Ovary (tissue), 9 donors: ENCODE data around the gene ASXL3. TPM values are rescaled to one million over a fixed set of nuclear protein-coding genes. Genes with fewer than 3 reads are reported as not detected.

Source experiments
- DNase-seq, 5 donors: peaks; one replicate each; pipeline ENCODE4 v3.0.0-alpha.2; 2019 to 2020
- H3K27ac ChIP-seq, 2 donors: fragments of 200-600 bp; one replicate each; pipeline versions ENCODE4 v1.5.1 to v1.8.0; 2019 to 2022
- H3K27me3 ChIP-seq: fragments of 200-600 bp; one replicate; pipeline ENCODE4 v1.8.0; 2022
- H3K36me3 ChIP-seq: fragments of 200-600 bp; sonication (generic); one replicate; pipeline ENCODE4 v1.5.1; 2019
- H3K4me1 ChIP-seq: one replicate; pipeline ENCODE4 v1.8.1; 2013; ENCODE audit warnings: mild to moderate bottlenecking, moderate library complexity; ENCODE audit not compliant: insufficient read depth
- H3K4me3 ChIP-seq: fragments of 200-600 bp; sonication (generic); one replicate; pipeline ENCODE4 v1.5.1; 2017
- H3K9me3 ChIP-seq, 2 donors: fragments of 200-600 bp in 1 of 2; sonication (generic) in 1 of 2; one replicate each; pipeline versions ENCODE4 v1.5.1 to v1.8.1; 2013 to 2019; ENCODE audit warnings: mild to moderate bottlenecking in 1 of 2, moderate library complexity in 1 of 2
- EP300 ChIP-seq: sonication (generic); formaldehyde crosslinking; IDR thresholded peaks from one replicate; pipeline ENCODE4 v1.6.1; 2017; ENCODE audit warnings: antibody characterized with exemption
- POLR2A ChIP-seq: fragments of 450-650 bp; IDR thresholded peaks from one replicate; pipeline ENCODE4 v1.6.1; 2017; ENCODE audit warnings: antibody characterized with exemption, mild to moderate bottlenecking, moderate library complexity
- whole genome bisulfite sequencing, 3 donors: extraction: QIAGEN DNeasy Blood & Tissue Kit in 1 of 3; methylation state at CpG; one replicate each; pipeline versions ENCODE4 v1.1.5 to v1.1.7; 2013 to 2017; 5-methylcytosine and 5-hydroxymethylcytosine counted together
- intact Hi-C, 4 donors: fragments of 100-400 bp; cut with DNase I; formaldehyde crosslinking; loops; one replicate each; pipeline versions ENCODE4 v1.11.0 to v1.15.1; 2022 to 2023
- polyA plus RNA-seq, 2 donors: library from polyadenylated mRNA; stranded (reverse); fragments of 200-250 nt in 1 of 2; fragments of 350-450 nt in 1 of 2; fragmentation: Illumina TruSeq in 1 of 2; extraction: RNeasy Lipid Tissue Mini Kit (QIAGEN cat#74804) in 1 of 2; gene quantifications; one replicate each; pipeline ENCODE4 v1.2.3, GENCODE V29; 2013 to 2014
- total RNA-seq, 7 donors: library from RNA; depleted of rRNA in 2 of 7; stranded (reverse); fragments of >200 nt in 2 of 7; fragmentation: NEBNext Ultra II Directional in 3 of 7; extraction: Animal tissue kit (Norgen Biotek cat#: 25700) in 3 of 7; gene quantifications; one replicate each; pipeline versions ENCODE4 v1.1.0 to v1.2.4, GENCODE V29; 2016 to 2023
- TF ChIP-seq, protein P1 (sequence below), 3 donors: fragments of 450-650 bp in 2 of 3; fragments of 200-600 bp in 1 of 3; IDR thresholded peaks; one replicate each; pipeline versions ENCODE4 v1.5.1 to v1.8.0; 2016 to 2022; ENCODE audit warnings: antibody characterized with exemption in 3 of 3, mild to moderate bottlenecking in 1 of 3
- donor health status: DM: no; HTN: no; CAD: no; lungs with moderate emphysema.
- donor health status: DM: no; HTN: no; CAD: no.
- donor health status: Bipolar disorder and iron deficiency.
- donor health status: DM: yes; HTN: yes; CAD: no.
- donor health status: DM: no; HTN: no; CAD: no.
- donor health status: DM: yes; HTN: yes; CAD: no.

ASXL3 gene
- total and polyA plus RNA-seq, 9 donors, result 1.8 to 23.2 (median 18.4) TPM

DNA sequence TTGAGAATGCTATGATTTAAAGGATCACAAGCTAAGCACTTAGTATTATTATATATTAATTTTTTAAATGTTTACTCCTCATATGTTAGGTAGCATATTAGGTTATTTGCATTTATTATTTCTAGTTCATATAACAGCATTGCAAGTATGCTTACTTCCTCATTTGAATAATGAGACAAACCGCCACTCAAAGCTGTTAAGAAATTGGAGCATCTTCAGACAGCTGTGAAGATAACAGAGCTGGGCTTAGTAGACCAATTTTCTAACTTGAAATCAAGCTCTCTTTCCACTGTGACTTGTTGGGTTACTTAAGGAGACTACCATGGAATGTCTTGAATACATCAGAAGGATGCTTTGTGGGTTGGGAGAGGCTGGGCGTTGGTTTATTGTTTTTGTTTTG lies 139.3 kb downstream of the ASXL3 start:
- no peak for DNase-seq
- TF ChIP-seq, protein P1, sequence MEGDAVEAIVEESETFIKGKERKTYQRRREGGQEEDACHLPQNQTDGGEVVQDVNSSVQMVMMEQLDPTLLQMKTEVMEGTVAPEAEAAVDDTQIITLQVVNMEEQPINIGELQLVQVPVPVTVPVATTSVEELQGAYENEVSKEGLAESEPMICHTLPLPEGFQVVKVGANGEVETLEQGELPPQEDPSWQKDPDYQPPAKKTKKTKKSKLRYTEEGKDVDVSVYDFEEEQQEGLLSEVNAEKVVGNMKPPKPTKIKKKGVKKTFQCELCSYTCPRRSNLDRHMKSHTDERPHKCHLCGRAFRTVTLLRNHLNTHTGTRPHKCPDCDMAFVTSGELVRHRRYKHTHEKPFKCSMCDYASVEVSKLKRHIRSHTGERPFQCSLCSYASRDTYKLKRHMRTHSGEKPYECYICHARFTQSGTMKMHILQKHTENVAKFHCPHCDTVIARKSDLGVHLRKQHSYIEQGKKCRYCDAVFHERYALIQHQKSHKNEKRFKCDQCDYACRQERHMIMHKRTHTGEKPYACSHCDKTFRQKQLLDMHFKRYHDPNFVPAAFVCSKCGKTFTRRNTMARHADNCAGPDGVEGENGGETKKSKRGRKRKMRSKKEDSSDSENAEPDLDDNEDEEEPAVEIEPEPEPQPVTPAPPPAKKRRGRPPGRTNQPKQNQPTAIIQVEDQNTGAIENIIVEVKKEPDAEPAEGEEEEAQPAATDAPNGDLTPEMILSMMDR (IDR thresholded peaks at IDR 0.05), result no peak
- TF ChIP-seq EP300 (no peak), POLR2A (no peak)
- no peaks in the 10 kb centered on the region for H3K4me1 ChIP-seq
- 88 to 95% (median 90%) methylated on average over 2 of the region's 2 CpGs for WGBS, 3 donors
- H3K4me3 ChIP-seq, result no peak overlapping the region
- H3K36me3 ChIP-seq, result no peaks in the 10 kb centered on the region
- intact Hi-C loops, result no loop called here
- H3K27ac ChIP-seq, result no peak overlapping the region
- no peaks in the 10 kb centered on the region for H3K9me3 ChIP-seq
- H3K27me3 ChIP-seq, result no peaks in the 10 kb centered on the region

DNA sequence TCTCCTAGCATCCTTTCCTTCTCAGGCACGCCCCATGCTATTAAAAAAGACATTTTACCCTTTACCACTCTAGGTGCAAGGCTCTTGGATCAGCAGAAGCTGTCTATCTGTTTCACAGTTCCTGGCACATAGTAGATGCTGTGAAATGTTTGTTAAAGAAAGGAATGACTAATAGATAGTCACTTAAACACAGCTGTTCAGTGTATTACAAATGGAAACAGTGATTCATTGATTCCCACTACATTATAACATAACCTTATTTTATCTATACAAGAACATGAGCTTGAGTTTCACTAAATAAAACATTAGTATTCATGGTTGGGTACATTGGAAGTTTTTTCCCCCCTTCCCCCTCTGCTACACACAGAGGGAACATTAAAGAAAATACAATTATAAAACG lies 142.1 kb downstream of the ASXL3 start:
- Histone ChIP-seq H3K9me3 (no peaks in the 10 kb centered on the region), H3K4me3 (no peak overlapping the region), H3K36me3 (no peaks in the 10 kb centered on the region), H3K27ac (no peak overlapping the region), H3K27me3 (no peaks in the 10 kb centered on the region), H3K4me1 (no peaks in the 10 kb centered on the region)
- 52 to 74% (median 63%) methylated on average over 2 of the region's 2 CpGs for WGBS, 3 donors
- intact Hi-C loops, result no loop called here
- no peak for TF ChIP-seq EP300
- TF ChIP-seq, protein P1 (IDR thresholded peaks at IDR 0.05), result no peak
- TF ChIP-seq POLR2A, result no peak
- DNase-seq, result no peak

DNA sequence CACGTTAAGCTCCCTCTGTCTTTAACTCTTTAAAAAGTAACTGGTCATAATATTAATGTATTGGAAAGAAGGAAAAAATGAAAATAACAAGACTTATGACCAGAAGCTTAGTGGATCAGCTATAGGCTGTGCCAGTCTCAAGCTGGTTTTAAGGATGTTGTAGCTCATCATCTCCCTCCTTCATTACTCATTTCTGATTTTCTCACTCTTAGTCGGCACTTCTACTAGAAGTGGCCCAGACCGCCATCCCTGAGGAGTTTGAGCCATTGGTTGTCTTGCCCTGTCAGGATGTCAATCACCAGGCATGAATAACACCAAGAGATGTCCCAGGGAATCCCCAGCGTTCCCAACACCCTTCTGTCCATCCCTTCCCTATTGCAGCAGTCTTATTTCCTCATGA lies 151.5 kb downstream of the ASXL3 start:
- no peaks in the 10 kb centered on the region for H3K27me3 ChIP-seq
- TF ChIP-seq POLR2A (no peak), EP300 (no peak)
- TF ChIP-seq, protein P1 (IDR thresholded peaks at IDR 0.05), result no peak
- no peaks in the 10 kb centered on the region for H3K4me1 ChIP-seq
- WGBS, 3 donors, result 90 to 93% (median 91%) methylated on average over 4 of the region's 4 CpGs
- intact Hi-C loops, result no loop called here
- no peaks in the 10 kb centered on the region for H3K9me3 ChIP-seq
- no peak overlapping the region for H3K4me3 ChIP-seq
- no peak overlapping the region for H3K27ac ChIP-seq
- H3K36me3 ChIP-seq, result no peaks in the 10 kb centered on the region
- no peak for DNase-seq

DNA sequence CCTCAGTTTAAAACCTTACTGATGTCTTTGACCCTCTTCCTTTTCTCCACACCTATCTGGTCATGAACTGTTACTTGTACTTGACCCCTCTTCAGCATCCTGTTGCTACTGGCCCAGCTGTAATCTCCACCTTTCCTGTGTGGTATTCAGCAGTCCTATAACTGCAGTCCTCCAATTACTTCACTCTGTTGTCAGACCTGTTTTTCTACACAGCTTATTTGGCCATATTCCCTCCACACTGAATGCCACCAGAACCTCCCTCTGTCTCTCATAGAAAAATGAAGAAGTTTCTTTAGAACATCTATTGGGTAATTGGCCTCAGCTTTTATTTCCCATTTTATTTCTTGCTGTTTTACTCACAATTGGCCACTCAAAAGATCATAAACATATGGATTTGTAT lies 155.4 kb downstream of the ASXL3 start:
- Histone ChIP-seq H3K27me3 (no peaks in the 10 kb centered on the region), H3K4me1 (no peaks in the 10 kb centered on the region), H3K27ac (no peak overlapping the region), H3K9me3 (no peaks in the 10 kb centered on the region), H3K36me3 (no peaks in the 10 kb centered on the region), H3K4me3 (no peak overlapping the region)
- intact Hi-C loops, result no loop called here
- no peak for DNase-seq
- TF ChIP-seq POLR2A (no peak), EP300 (no peak)
- TF ChIP-seq, protein P1 (IDR thresholded peaks at IDR 0.05), result no peak

DNA sequence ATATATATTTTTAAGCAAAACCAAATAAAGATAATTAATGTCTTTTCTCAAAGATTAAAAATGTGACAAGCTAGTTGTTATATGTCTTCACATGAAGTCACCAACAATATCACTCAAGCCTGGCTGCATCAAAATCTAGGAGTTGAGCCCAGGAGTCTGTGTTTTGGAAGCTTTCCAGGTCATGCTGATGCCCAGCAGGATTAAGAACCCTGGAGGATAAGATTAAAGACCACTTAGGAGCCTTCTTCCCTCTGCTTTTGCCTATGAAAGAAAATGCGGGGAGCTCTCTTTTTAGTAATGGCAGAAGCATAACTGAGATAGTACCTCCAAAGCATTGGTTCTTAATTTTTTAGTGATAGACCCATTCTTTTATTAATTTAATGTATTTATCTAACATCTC lies 157.4 kb downstream of the ASXL3 start:
- TF ChIP-seq, protein P1 (IDR thresholded peaks at IDR 0.05), result no peak
- TF ChIP-seq EP300 (no peak), POLR2A (no peak)
- 98 to 100% (median 100%) methylated on average over 1 of the region's 1 CpG for WGBS, 3 donors
- no peak for DNase-seq
- Histone ChIP-seq H3K36me3 (no peaks in the 10 kb centered on the region), H3K4me1 (no peaks in the 10 kb centered on the region), H3K9me3 (no peaks in the 10 kb centered on the region), H3K27ac (no peak overlapping the region), H3K27me3 (no peaks in the 10 kb centered on the region), H3K4me3 (no peak overlapping the region)
- intact Hi-C loops, result no loop called here
